A673 (cell line): Measurements from ENCODE around the gene HOXA4.

ENCODE experiments used
- CTCF ChIP-seq: fragments of 300-800, 200-600 bp; sonication (generic); conservative IDR thresholded peaks from 2 replicates; pipeline ENCODE4 v1.5.1; 2017; ENCODE audit warnings: low read depth, mild to moderate bottlenecking, antibody characterized with exemption, low read length, moderate library complexity, mixed read lengths
- EZH2 ChIP-seq: fragments of 200-600 bp; sonication (generic); IDR thresholded peaks from 2 replicates; pipeline ENCODE4 v1.6.1; 2017; ENCODE audit warnings: borderline replicate concordance, low read depth, mild to moderate bottlenecking, mixed read lengths, antibody characterized with exemption, low read length; ENCODE audit not compliant: poor library complexity, severe bottlenecking

- TF ChIP-seq CTCF (no peak), EZH2 (no peak)
Measured at GRCh38 chr7:27079234-27079975, 51.2 kb downstream of the HOXA4 start.
